Measurements from ENCODE around the gene THSD4.

Gene THSD4

DNA sequence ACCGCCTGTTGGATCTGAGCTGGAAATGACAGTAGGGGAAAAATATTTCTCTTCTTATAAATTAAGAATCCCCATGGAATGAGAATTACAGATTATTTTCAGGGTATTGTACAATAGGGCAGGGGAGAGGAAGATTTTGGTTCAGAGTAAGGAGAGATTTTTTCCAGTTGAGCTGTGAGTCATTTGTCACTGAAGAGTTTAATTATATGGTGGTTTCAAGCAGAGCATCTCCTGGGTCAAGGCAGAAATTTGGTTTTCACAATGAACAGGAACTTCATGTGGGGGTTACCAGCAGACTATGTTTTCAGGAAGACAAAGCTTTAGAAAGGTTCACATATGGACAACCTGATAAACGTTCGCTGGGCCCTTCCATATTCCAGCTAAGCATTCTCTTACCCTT lies 512.3 kb downstream of the THSD4 start:
- no peak overlapping the region for H3K9ac ChIP-seq (ENCODE audit: low read length)
- H3K9me3 ChIP-seq (ENCODE audit: low read length) = no peaks in the 10 kb centered on the region
- H3K4me1 ChIP-seq (ENCODE audit: insufficient read depth, low read length, severe bottlenecking) = no peaks in the 10 kb centered on the region
- no peaks in the 10 kb centered on the region for H3F3A ChIP-seq (ENCODE audit: insufficient read depth, low read length)
- H3K27me3 ChIP-seq (ENCODE audit: insufficient read depth, low read length) = no peaks in the 10 kb centered on the region
- H2AFZ ChIP-seq (ENCODE audit: low read length) = no peak overlapping the region
- H3K4me3 ChIP-seq (ENCODE audit: low read depth, low read length, poor library complexity, severe bottlenecking) = no peak overlapping the region
- H3K36me3 ChIP-seq (ENCODE audit: insufficient read depth, low read length) = no peaks in the 10 kb centered on the region
- H3K4me2 ChIP-seq (ENCODE audit: low read length) = no peak overlapping the region
- no peaks in the 10 kb centered on the region for H3K79me2 ChIP-seq (ENCODE audit: insufficient read depth, low read length)
- H3K9me2 ChIP-seq (ENCODE audit: low read depth, low read length) = no peaks in the 10 kb centered on the region
- TF ChIP-seq, protein P1, sequence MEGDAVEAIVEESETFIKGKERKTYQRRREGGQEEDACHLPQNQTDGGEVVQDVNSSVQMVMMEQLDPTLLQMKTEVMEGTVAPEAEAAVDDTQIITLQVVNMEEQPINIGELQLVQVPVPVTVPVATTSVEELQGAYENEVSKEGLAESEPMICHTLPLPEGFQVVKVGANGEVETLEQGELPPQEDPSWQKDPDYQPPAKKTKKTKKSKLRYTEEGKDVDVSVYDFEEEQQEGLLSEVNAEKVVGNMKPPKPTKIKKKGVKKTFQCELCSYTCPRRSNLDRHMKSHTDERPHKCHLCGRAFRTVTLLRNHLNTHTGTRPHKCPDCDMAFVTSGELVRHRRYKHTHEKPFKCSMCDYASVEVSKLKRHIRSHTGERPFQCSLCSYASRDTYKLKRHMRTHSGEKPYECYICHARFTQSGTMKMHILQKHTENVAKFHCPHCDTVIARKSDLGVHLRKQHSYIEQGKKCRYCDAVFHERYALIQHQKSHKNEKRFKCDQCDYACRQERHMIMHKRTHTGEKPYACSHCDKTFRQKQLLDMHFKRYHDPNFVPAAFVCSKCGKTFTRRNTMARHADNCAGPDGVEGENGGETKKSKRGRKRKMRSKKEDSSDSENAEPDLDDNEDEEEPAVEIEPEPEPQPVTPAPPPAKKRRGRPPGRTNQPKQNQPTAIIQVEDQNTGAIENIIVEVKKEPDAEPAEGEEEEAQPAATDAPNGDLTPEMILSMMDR (IDR thresholded peaks at IDR 0.05; ENCODE audit: low read length) = no peak
- TF ChIP-seq EZH2 (IDR thresholded peaks at IDR 0.05; ENCODE audit: borderline replicate concordance, low read length) = no peak
- no peaks in the 10 kb centered on the region for H4K20me1 ChIP-seq (ENCODE audit: insufficient read depth, low read length)
- no peak overlapping the region for H3K27ac ChIP-seq (ENCODE audit: low read depth, low read length, poor library complexity, severe bottlenecking)

DNA sequence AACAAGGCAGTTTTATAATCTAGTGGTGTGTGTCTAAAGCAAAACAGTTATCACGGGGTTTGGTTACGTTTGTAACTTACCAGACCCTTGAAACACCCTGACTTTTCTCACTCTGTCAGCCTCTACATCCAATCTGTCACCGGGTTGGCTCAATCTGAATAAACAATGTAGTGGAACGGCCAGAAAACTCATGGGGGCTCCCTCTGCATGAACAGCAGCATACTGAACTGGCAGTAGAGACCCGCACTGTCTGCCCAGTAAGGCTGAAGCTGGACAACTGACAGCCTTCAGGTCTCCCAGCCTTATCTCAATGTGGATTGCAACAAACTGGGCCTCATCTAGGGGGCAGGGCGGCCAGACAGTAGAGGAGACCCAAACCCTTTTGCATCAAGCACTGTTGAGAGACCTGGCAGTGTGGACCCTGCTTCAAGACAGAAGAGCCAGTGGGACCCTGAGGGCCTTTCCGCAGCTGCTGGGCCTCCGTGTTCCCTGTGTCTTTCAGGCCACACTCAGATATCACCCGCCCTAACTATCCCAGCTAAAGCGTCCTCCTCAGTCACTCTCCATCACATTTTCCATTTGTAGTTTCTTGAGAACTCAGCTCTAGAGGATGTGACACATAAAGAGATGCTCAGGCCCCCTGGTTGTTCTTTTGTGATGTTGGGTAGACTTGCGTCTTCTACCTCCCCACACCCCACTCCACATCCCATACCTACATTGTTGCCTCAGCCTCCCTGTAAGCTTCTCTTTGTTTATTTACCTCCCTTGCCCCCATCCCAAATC lies 513.9 kb downstream of the THSD4 start:
- Histone ChIP-seq H3K27ac (ENCODE audit: low read depth, low read length, poor library complexity, severe bottlenecking) (no peak overlapping the region), H3K4me3 (ENCODE audit: low read depth, low read length, poor library complexity, severe bottlenecking) (no peak overlapping the region), H3K27me3 (ENCODE audit: insufficient read depth, low read length) (no peaks in the 10 kb centered on the region), H3K79me2 (ENCODE audit: insufficient read depth, low read length) (no peaks in the 10 kb centered on the region), H3F3A (ENCODE audit: insufficient read depth, low read length) (no peaks in the 10 kb centered on the region), H3K9ac (ENCODE audit: low read length) (no peak overlapping the region), H3K9me3 (ENCODE audit: low read length) (no peaks in the 10 kb centered on the region), H3K9me2 (ENCODE audit: low read depth, low read length) (no peaks in the 10 kb centered on the region), H3K36me3 (ENCODE audit: insufficient read depth, low read length) (no peaks in the 10 kb centered on the region), H4K20me1 (ENCODE audit: insufficient read depth, low read length) (no peaks in the 10 kb centered on the region), H2AFZ (ENCODE audit: low read length) (no peak overlapping the region), H3K4me1 (ENCODE audit: insufficient read depth, low read length, severe bottlenecking) (no peaks in the 10 kb centered on the region), H3K4me2 (ENCODE audit: low read length) (no peak overlapping the region)
- TF ChIP-seq, protein P1 (IDR thresholded peaks at IDR 0.05; ENCODE audit: low read length) = no peak
- no peak for TF ChIP-seq EZH2 (IDR thresholded peaks at IDR 0.05; ENCODE audit: borderline replicate concordance, low read length)

GRCh38 chr15:71629781-71630474 lies 514.7 kb downstream of the THSD4 start:
- Histone ChIP-seq H3K27me3 (ENCODE audit: insufficient read depth, low read length) (no peaks in the 10 kb centered on the region), H3F3A (ENCODE audit: insufficient read depth, low read length) (no peaks in the 10 kb centered on the region), H3K9me2 (ENCODE audit: low read depth, low read length) (no peaks in the 10 kb centered on the region), H3K4me1 (ENCODE audit: insufficient read depth, low read length, severe bottlenecking) (no peaks in the 10 kb centered on the region), H3K79me2 (ENCODE audit: insufficient read depth, low read length) (no peaks in the 10 kb centered on the region), H3K4me3 (ENCODE audit: low read depth, low read length, poor library complexity, severe bottlenecking) (no peak overlapping the region), H3K9me3 (ENCODE audit: low read length) (no peaks in the 10 kb centered on the region), H4K20me1 (ENCODE audit: insufficient read depth, low read length) (no peaks in the 10 kb centered on the region), H3K36me3 (ENCODE audit: insufficient read depth, low read length) (no peaks in the 10 kb centered on the region), H3K4me2 (ENCODE audit: low read length) (no peak overlapping the region), H3K27ac (ENCODE audit: low read depth, low read length, poor library complexity, severe bottlenecking) (no peak overlapping the region), H2AFZ (ENCODE audit: low read length) (no peak overlapping the region), H3K9ac (ENCODE audit: low read length) (no peak overlapping the region)
- TF ChIP-seq EZH2 (IDR thresholded peaks at IDR 0.05; ENCODE audit: borderline replicate concordance, low read length) = no peak
- TF ChIP-seq, protein P1 (IDR thresholded peaks at IDR 0.05; ENCODE audit: low read length) = no peak
